Measurements from ENCODE around the gene RPL22. TPM values are rescaled to one million over a fixed set of nuclear protein-coding genes. Genes with fewer than 3 reads are reported as not detected.

Gene RPL22
- polyA plus RNA-seq, 1 experiment = 76.9 TPM

DNA sequence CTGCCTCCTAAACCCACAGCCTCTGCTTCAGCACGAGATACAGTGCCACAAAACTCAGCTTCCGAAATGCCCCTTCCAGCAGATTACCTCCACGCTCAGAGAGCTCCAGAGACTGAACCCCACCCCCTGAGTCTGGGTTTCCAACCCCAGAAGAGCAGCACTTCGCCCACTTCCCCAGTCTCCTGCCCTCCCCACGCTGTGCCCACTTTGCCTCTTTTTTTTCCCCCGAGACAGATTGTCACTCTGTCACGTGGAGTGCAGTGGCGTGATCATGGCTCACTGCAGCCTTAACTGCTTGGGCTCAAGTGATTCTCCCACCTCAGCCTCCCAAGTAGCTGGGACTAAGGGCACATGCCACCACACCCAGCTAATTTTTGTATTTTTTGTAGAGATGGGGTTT lies 26.3 kb upstream of the RPL22 start:
- POLR2A ChIA-PET = no interaction called here
- Histone ChIP-seq H3K27me3 (ENCODE audit: control insufficient read depth, insufficient read depth, low read length) (no peaks in the 10 kb centered on the region), H3K36me3 (ENCODE audit: control insufficient read depth, insufficient read depth, low read length) (peaks cover 19% of the 10 kb centered on the region), H3K4me3 (ENCODE audit: low read depth, low read length) (no peak overlapping the region)
- CTCF ChIA-PET = interaction anchor here (0.6 kb wide), 1 partner anchor 9 kb away, joined by 3 read pairs; no protein-coding TSS in a partner anchor
- TF ChIP-seq, protein P1, sequence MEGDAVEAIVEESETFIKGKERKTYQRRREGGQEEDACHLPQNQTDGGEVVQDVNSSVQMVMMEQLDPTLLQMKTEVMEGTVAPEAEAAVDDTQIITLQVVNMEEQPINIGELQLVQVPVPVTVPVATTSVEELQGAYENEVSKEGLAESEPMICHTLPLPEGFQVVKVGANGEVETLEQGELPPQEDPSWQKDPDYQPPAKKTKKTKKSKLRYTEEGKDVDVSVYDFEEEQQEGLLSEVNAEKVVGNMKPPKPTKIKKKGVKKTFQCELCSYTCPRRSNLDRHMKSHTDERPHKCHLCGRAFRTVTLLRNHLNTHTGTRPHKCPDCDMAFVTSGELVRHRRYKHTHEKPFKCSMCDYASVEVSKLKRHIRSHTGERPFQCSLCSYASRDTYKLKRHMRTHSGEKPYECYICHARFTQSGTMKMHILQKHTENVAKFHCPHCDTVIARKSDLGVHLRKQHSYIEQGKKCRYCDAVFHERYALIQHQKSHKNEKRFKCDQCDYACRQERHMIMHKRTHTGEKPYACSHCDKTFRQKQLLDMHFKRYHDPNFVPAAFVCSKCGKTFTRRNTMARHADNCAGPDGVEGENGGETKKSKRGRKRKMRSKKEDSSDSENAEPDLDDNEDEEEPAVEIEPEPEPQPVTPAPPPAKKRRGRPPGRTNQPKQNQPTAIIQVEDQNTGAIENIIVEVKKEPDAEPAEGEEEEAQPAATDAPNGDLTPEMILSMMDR (IDR thresholded peaks at IDR 0.05; ENCODE audit: insufficient read depth, low read depth, low read length) = no peak
- DNase-seq (ENCODE audit: low read depth) = no peak

DNA sequence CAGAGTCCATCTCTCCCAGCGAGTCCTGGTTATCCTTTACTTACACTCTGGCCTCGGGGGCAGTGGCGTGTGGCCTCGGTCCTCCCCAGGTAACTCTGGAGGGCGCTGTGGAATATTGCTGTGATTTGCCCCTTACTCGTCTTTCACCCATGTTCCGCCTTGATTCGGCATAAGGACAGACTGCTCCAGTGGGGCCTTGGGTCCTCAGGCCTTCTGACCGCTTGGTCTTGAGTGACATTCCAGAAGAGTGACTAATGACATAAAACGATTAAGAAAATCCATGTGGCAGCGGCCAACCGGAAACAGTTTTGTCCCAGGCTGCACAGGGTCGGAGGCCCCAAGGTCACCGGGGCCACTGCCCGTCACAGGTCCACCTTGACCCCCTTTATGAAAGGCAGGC lies 25.3 kb upstream of the RPL22 start:
- TF ChIP-seq, protein P1 (IDR thresholded peaks at IDR 0.05; ENCODE audit: insufficient read depth, low read depth, low read length) = no peak
- ChIA-PET POLR2A (no interaction called here), CTCF (no interaction called here)
- H3K4me3 ChIP-seq (ENCODE audit: low read depth, low read length) = no peak overlapping the region
- H3K27me3 ChIP-seq (ENCODE audit: control insufficient read depth, insufficient read depth, low read length) = no peaks in the 10 kb centered on the region
- H3K36me3 ChIP-seq (ENCODE audit: control insufficient read depth, insufficient read depth, low read length) = peaks cover 18% of the 10 kb centered on the region
- no peak for DNase-seq (ENCODE audit: low read depth)

DNA sequence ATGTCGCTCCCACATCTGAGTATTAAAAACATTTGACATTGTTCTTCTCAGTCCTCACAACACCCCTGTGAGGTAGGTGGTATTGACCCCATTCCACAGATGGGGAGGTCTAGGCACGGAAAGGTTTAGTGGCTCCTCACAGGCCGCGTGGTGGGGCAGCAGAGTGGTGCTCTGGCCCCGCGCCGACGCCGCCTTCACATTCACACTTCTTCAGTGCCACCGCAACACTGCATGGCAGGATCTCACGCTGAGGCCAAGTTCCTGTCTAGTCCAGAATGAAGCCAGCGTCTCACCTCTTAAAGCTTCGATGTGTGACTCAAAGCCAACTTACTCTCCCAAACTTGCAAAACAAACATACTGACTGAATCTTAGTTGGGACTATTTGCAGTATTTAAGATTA lies 24.2 kb upstream of the RPL22 start:
- TF ChIP-seq, protein P1 (IDR thresholded peaks at IDR 0.05; ENCODE audit: insufficient read depth, low read depth, low read length) = no peak
- DNase-seq (ENCODE audit: low read depth) = no peak
- ChIA-PET CTCF (no interaction called here), POLR2A (no interaction called here)
- H3K27me3 ChIP-seq (ENCODE audit: control insufficient read depth, insufficient read depth, low read length) = no peaks in the 10 kb centered on the region
- peaks cover 15% of the 10 kb centered on the region for H3K36me3 ChIP-seq (ENCODE audit: control insufficient read depth, insufficient read depth, low read length)
- H3K4me3 ChIP-seq (ENCODE audit: low read depth, low read length) = no peak overlapping the region

DNA sequence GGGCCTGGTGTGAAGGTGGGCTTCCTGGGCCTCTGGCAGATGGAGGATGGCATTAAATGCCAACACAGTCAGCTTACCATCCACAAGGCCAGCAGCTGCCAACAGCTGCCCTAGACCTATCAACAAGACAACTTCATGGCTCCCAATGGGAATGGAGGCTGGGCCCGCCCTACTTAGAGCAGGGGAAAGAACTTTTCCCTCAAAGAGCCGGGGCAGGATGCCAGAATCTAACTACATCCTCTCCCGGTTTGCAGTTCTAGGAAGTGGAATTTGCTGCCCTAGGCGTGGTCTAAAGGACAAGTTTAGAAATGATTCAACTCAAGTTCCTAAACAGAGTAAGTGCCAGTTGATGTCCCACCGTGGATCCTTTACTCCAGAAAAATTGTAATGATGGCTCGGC lies 23.2 kb upstream of the RPL22 start:
- ChIA-PET POLR2A (no interaction called here), CTCF (interaction anchor here (1.4 kb wide), 1 partner anchor 15 kb away, joined by 3 read pairs; no protein-coding TSS in a partner anchor)
- no peak for DNase-seq (ENCODE audit: low read depth)
- Histone ChIP-seq H3K27me3 (ENCODE audit: control insufficient read depth, insufficient read depth, low read length) (no peaks in the 10 kb centered on the region), H3K4me3 (ENCODE audit: low read depth, low read length) (no peak overlapping the region), H3K36me3 (ENCODE audit: control insufficient read depth, insufficient read depth, low read length) (peaks cover 14% of the 10 kb centered on the region)
- TF ChIP-seq, protein P1 (IDR thresholded peaks at IDR 0.05; ENCODE audit: insufficient read depth, low read depth, low read length) = no peak

DNA sequence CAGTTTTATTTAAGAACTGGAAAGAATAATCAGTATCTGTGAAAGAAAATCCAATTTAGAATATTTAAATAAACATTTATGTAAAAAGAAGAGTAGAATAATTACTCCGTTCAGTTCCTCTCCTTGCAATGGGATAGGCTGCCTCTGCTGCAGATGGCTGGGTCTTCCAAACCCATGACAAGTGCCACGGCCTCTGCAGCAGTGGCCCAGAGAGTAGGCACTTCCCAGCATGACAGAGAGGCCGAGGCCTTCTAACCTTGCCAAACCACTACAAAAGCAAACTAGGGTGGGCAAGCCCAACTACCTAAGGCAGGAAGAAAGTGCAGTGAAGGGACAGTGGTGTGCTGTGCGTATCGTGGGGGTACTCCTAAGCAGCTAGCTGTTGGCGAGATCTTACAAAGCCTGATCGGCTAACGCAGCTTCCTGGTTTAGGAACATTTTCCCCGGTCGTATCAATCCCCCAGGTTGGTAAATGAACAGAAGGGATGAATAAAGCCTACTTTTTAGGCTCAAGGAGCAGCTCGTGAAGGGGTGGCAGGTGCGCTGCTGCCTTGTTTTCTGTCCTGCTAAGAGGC lies 21.9 kb upstream of the RPL22 start:
- no peak for DNase-seq (ENCODE audit: low read depth)
- Histone ChIP-seq H3K4me3 (ENCODE audit: low read depth, low read length) (no peak overlapping the region), H3K27me3 (ENCODE audit: control insufficient read depth, insufficient read depth, low read length) (no peaks in the 10 kb centered on the region), H3K36me3 (ENCODE audit: control insufficient read depth, insufficient read depth, low read length) (peaks cover 13% of the 10 kb centered on the region)
- TF ChIP-seq, protein P1 (IDR thresholded peaks at IDR 0.05; ENCODE audit: insufficient read depth, low read depth, low read length) = no peak
- ChIA-PET POLR2A (no interaction called here), CTCF (interaction anchor here (2.7 kb wide), 1 partner anchor 15 kb away, joined by 9 read pairs; the partner anchor contains the start of gene RNF207)

All from BJ (cell line).